Heart left ventricle (tissue), 16 donors: ENCODE results near the gene HMGB2. TPM values are rescaled to one million over a fixed set of nuclear protein-coding genes. Genes with fewer than 3 reads are reported as not detected.

Experiments
- ATAC-seq, 4 donors: fragments of 200-7000 bp; cut with Tn5 transposase; one replicate each; pipeline ENCODE4 v1.9.1; 2020 to 2022; ENCODE audit warnings: moderate library complexity in 4 of 4, mild to moderate bottlenecking in 3 of 4, moderate number of reproducible peaks in 1 of 4
- DNase-seq, 5 donors: peaks; one replicate each; pipeline ENCODE4 v3.0.0-alpha.2; 2020
- H3K27ac ChIP-seq, 12 donors: fragments of 200-600 bp; sonication (generic) in 4 of 12; one replicate each; pipeline versions ENCODE4 v1.5.0 to v1.8.0; 2016 to 2022; ENCODE audit warnings: mild to moderate bottlenecking in 2 of 12
- H3K27me3 ChIP-seq, 9 donors: fragments of 200-600 bp; sonication (generic) in 2 of 9; one replicate each; pipeline versions ENCODE4 v1.5.1 to v1.8.0; 2016 to 2022; ENCODE audit warnings: mild to moderate bottlenecking in 3 of 9
- H3K36me3 ChIP-seq, 9 donors: fragments of 200-600 bp; sonication (generic) in 2 of 9; one replicate each; pipeline versions ENCODE4 v1.5.0 to v1.8.0; 2018 to 2022; ENCODE audit warnings: mild to moderate bottlenecking in 2 of 9
- H3K4me1 ChIP-seq, 12 donors: fragments of 200-600 bp; sonication (generic) in 4 of 12; one replicate each; pipeline versions ENCODE4 v1.5.0 to v1.8.0; 2016 to 2022; ENCODE audit warnings: mild to moderate bottlenecking in 3 of 12
- H3K4me3 ChIP-seq, 12 donors: fragments of 200-600 bp; sonication (generic) in 4 of 12; one replicate each; pipeline versions ENCODE4 v1.5.0 to v1.8.0; 2017 to 2022; ENCODE audit warnings: mild to moderate bottlenecking in 9 of 12, moderate library complexity in 4 of 12
- H3K9me3 ChIP-seq, 12 donors: fragments of 200-600 bp; sonication (generic) in 4 of 12; one replicate each; pipeline versions ENCODE4 v1.5.0 to v1.8.0; 2016 to 2022; ENCODE audit warnings: mild to moderate bottlenecking in 1 of 12
- POLR2A ChIP-seq, 2 donors: fragments of 450-650 bp; IDR thresholded peaks; one replicate each; pipeline ENCODE4 v1.6.1; 2017; ENCODE audit warnings: antibody characterized with exemption in 2 of 2, mild to moderate bottlenecking in 2 of 2, moderate library complexity in 2 of 2
- WGBS, 4 donors: extraction: QIAGEN DNeasy Blood & Tissue Kit in 2 of 4; methylation state at CpG; one replicate each; pipeline versions ENCODE4 v1.1.5 to v1.1.7; 2013 to 2018; 5-methylcytosine and 5-hydroxymethylcytosine counted together
- intact Hi-C, 10 donors: fragments of 100-400 bp; cut with DNase I; formaldehyde crosslinking; loops; one replicate each; pipeline versions ENCODE4 v1.11.1 to v1.14.2; 2022
- polyA plus RNA-seq, 2 donors: library from polyadenylated mRNA; stranded (reverse); fragments of 200-250 nt; gene quantifications; one replicate each; pipeline ENCODE4 v1.2.3, GENCODE V29; 2013
- total RNA-seq, 9 donors: library from RNA; depleted of rRNA in 2 of 9; stranded (reverse); fragments of >200 nt in 2 of 9; fragmentation: NEBNext Ultra II Directional in 3 of 9; extraction: Animal tissue kit (Norgen Biotek cat#: 25700) in 3 of 9; gene quantifications; one replicate each; pipeline versions ENCODE4 v1.1.0 to v1.2.4, GENCODE V29; 2016 to 2023
- TF ChIP-seq, protein P1 (sequence below), 12 donors: fragments of 200-600 bp; sonication (generic) in 4 of 12; IDR thresholded peaks; one replicate each; pipeline versions ENCODE4 v1.5.0 to v1.8.0; 2018 to 2022; ENCODE audit warnings: antibody characterized with exemption in 12 of 12, mild to moderate bottlenecking in 5 of 12
- donor health status: ischemic (EF 13 %, LVEDD 7.1; RV severe dilation, severe dysfunction).
- donor health status: healthy with polysubstance abuse.
- donor health status: DM: no; HTN: yes; CAD: no.
- donor health status: DM: no; HTN: no; CAD: no.
- donor health status: ischemic (EF 25% LVEDD 6.9; RV normal size, moderate dysfunction).
- donor health status: ischemic (EF 25% LVEDD 5.7; RV mildly dilated, moderate dysfunction).
- donor health status: healthy.
- donor health status: DM: yes; HTN: yes; CAD: no.
- donor health status: ischemic (EF 35%, LVEDD 5.7; RV mildly dilated, moderate dysfunction).
- donor health status: nonischemic (EF 11% LVEDD 7.7; RV severe dilation, severe dysfunction).
- donor health status: DM: yes; HTN: yes; CAD: no.
- donor health status: PGD.
- donor health status: ischemic (EF 29% LVEDD 5.4; RV normal size, mild dysfunction).
- donor health status: nonischemic (EF 23%, LVEDD 6.1; RV moderate dilation, normal function).

Gene HMGB2
- total and polyA plus RNA-seq, 11 donors: 28.5 to 88.9 (median 46.8) TPM

GRCh38 chr4:173347467-173347866 lies 13.3 kb upstream of the HMGB2 start:
- Histone ChIP-seq H3K4me3 (no peak overlapping the region), H3K9me3 (no peaks in the 10 kb centered on the region), H3K27me3 (no peaks in the 10 kb centered on the region), H3K27ac (no peak overlapping the region), H3K4me1 (no peaks in the 10 kb centered on the region), H3K36me3 (no peaks in the 10 kb centered on the region)
- ATAC-seq (no peak), DNase-seq (no peak)
- TF ChIP-seq, protein P1, sequence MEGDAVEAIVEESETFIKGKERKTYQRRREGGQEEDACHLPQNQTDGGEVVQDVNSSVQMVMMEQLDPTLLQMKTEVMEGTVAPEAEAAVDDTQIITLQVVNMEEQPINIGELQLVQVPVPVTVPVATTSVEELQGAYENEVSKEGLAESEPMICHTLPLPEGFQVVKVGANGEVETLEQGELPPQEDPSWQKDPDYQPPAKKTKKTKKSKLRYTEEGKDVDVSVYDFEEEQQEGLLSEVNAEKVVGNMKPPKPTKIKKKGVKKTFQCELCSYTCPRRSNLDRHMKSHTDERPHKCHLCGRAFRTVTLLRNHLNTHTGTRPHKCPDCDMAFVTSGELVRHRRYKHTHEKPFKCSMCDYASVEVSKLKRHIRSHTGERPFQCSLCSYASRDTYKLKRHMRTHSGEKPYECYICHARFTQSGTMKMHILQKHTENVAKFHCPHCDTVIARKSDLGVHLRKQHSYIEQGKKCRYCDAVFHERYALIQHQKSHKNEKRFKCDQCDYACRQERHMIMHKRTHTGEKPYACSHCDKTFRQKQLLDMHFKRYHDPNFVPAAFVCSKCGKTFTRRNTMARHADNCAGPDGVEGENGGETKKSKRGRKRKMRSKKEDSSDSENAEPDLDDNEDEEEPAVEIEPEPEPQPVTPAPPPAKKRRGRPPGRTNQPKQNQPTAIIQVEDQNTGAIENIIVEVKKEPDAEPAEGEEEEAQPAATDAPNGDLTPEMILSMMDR (IDR thresholded peaks at IDR 0.05): no peak
- TF ChIP-seq POLR2A (IDR thresholded peaks at IDR 0.05): no peak
- intact Hi-C loops: no loop called here
- WGBS, 4 donors: 90 to 100% (median 99%) methylated on average over 1 of the region's 1 CpG

DNA sequence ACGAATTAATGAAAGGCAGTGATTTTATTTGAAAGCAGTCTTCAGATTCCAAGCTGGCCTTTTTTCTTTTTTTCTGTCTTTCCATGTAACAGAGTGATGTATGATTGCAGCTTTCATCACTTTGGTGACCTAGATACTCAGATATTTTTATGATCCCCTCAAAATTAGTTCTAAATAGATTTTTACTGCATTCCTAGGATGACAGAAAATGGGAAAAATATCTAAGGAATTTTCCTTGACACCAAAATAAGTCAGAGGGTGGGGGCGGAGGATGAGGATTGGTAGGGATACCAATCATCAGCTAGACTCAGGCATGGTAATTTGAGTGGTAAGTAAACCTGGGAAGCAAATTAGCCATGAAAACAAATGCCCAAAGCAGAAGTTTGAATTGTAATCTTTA lies 11.9 kb upstream of the HMGB2 start:
- WGBS, 4 donors: 45 to 90% (median 85%) methylated on average over 2 of the region's 2 CpGs
- no peak for TF ChIP-seq POLR2A (IDR thresholded peaks at IDR 0.05)
- TF ChIP-seq, protein P1 (IDR thresholded peaks at IDR 0.05): no peak
- intact Hi-C loops: no loop called here
- no peak for DNase-seq
- Histone ChIP-seq H3K4me1 (no peaks in the 10 kb centered on the region), H3K9me3 (no peaks in the 10 kb centered on the region), H3K4me3 (no peak overlapping the region), H3K27me3 (no peaks in the 10 kb centered on the region), H3K36me3 (no peaks in the 10 kb centered on the region), H3K27ac (no peak overlapping the region)
- no peak for ATAC-seq

- H3K4me3 ChIP-seq: no peak overlapping the region
- H3K9me3 ChIP-seq: no peaks in the 10 kb centered on the region
- TF ChIP-seq, protein P1 (IDR thresholded peaks at IDR 0.05): no peak
- no peak for TF ChIP-seq POLR2A (IDR thresholded peaks at IDR 0.05)
- no peak for ATAC-seq
- no peaks in the 10 kb centered on the region for H3K4me1 ChIP-seq
- WGBS, 4 donors: 60 to 77% (median 72%) methylated on average over 2 of the region's 2 CpGs
- H3K27me3 ChIP-seq: no peaks in the 10 kb centered on the region
- intact Hi-C loops: no loop called here
- no peak overlapping the region for H3K27ac ChIP-seq
- no peaks in the 10 kb centered on the region for H3K36me3 ChIP-seq
- no peak for DNase-seq
Measured at GRCh38 chr4:173345648-173346047, 11.5 kb upstream of the HMGB2 start.

GRCh38 chr4:173343832-173344397 lies 9.8 kb upstream of the HMGB2 start:
- 71 to 78% (median 75%) methylated on average over 3 of the region's 3 CpGs for WGBS, 4 donors

More at GRCh38 chr4:173343832-173344397, 9.8 kb upstream of the HMGB2 start:
- no peak overlapping the region for H3K4me3 ChIP-seq
- no peaks in the 10 kb centered on the region for H3K36me3 ChIP-seq
- no peaks in the 10 kb centered on the region for H3K9me3 ChIP-seq
- H3K4me1 ChIP-seq: no peaks in the 10 kb centered on the region
- DNase-seq (no peak), ATAC-seq (peak in 1 of 4 donors; percentile 52)
- H3K27me3 ChIP-seq: no peaks in the 10 kb centered on the region
- peak overlapping the region in 6 of 12 donors; percentile 9 to 45 (median 28) for H3K27ac ChIP-seq
- intact Hi-C loops: no loop called here
- no peak for TF ChIP-seq POLR2A (IDR thresholded peaks at IDR 0.05)
- TF ChIP-seq, protein P1 (IDR thresholded peaks at IDR 0.05): no peak
